Body of pancreas (tissue), 4 donors: ENCODE measurements around the gene TIMP2. TPM values are rescaled to one million over a fixed set of nuclear protein-coding genes. Genes with fewer than 3 reads are reported as not detected.

ENCODE experiments used
- ATAC-seq: fragments of 150-250 bp; one replicate; pipeline ENCODE4 v1.9.1; 2016
- DNase-seq, 4 donors: peaks; one replicate each; pipeline ENCODE4 v3.0.0-alpha.2; 2019
- H3K27ac ChIP-seq, 4 donors: fragments of 200-600 bp; sonication (generic); 1 replicate in 3 of 4; 2 replicates in 1 of 4; pipeline versions ENCODE4 v1.5.1 to v1.6.1; 2016 to 2019; ENCODE audit warnings: mild to moderate bottlenecking in 1 of 4, mixed read lengths in 1 of 4, moderate library complexity in 1 of 4
- H3K27me3 ChIP-seq, 2 donors: fragments of 200-600 bp; sonication (generic); one replicate each; pipeline ENCODE4 v1.6.0; 2016; ENCODE audit warnings: mild to moderate bottlenecking in 1 of 2
- H3K36me3 ChIP-seq, 2 donors: fragments of 200-600 bp; sonication (generic); replicated peaks in 1 of 2; 2 replicates each; pipeline ENCODE4 v1.5.1; 2016; ENCODE audit warnings: low read depth in 2 of 2; ENCODE audit not compliant: insufficient read depth in 1 of 2
- H3K4me1 ChIP-seq: fragments of 200-600 bp; sonication (generic); one replicate; pipeline ENCODE4 v1.6.0; 2016
- H3K4me3 ChIP-seq, 2 donors: fragments of 200-600 bp; sonication (generic); 1 replicate in 1 of 2; 2 replicates in 1 of 2; pipeline ENCODE4 v1.5.1; 2016 to 2019
- H3K9me3 ChIP-seq, 3 donors: fragments of 200-600 bp; sonication (generic); 1 replicate in 2 of 3; 2 replicates in 1 of 3; pipeline ENCODE4 v1.5.1; 2016
- CTCF ChIP-seq, 7 experiments: fragments of 450-650 bp in 4 of 7; fragments of 200-600 bp in 3 of 7; sonication (generic) in 3 of 7; IDR thresholded peaks; one replicate each; pipeline ENCODE4 v1.5.1; 2016 to 2019; ENCODE audit warnings: antibody characterized with exemption in 7 of 7
- POLR2A ChIP-seq, 3 donors: fragments of 450-650 bp; IDR thresholded peaks; one replicate each; pipeline ENCODE4 v1.6.1; 2016; ENCODE audit warnings: antibody characterized with exemption in 3 of 3, mild to moderate bottlenecking in 2 of 3
- WGBS, 2 donors: methylation state at CpG; one replicate each; pipeline ENCODE4 v1.1.5; 2017; 5-methylcytosine and 5-hydroxymethylcytosine counted together
- intact Hi-C: fragments of 100-400 bp; cut with DNase I; formaldehyde crosslinking; loops from one replicate; pipeline ENCODE4 v1.15.1; 2023
- total RNA-seq, 2 donors: library from RNA; depleted of rRNA; stranded (reverse); fragments of >200 nt; gene quantifications; one replicate each; pipeline ENCODE4 v1.1.0, GENCODE V29; 2016

TIMP2 gene
- total RNA-seq: 10 to 100 TPM; 50.1 to 53.7 TPM

- no peaks in the 10 kb centered on the region for H3K36me3 ChIP-seq
- TF ChIP-seq POLR2A (IDR thresholded peaks at IDR 0.05) (peak; percentile 40 to 80 (median 74)), CTCF (IDR thresholded peaks at IDR 0.05) (peak in 6 of 7 experiments; percentile 9 to 45 (median 20))
- DNase-seq (peak; percentile 85 to 91 (median 90)), ATAC-seq (peak; percentile 64)
- H3K27ac ChIP-seq: peak within 1 kb of the TSS; percentile 74 to 93 (median 88)
- peak within 1 kb of the TSS; percentile 59 to 74 for H3K4me3 ChIP-seq
- 1% methylated on average over 39 of the region's 52 CpGs; no CpG with 5 or more reads in 1 of the 2 donors for whole genome bisulfite sequencing, 2 donors
- H3K27me3 ChIP-seq: no peaks in the 10 kb centered on the region
- H3K4me1 ChIP-seq: peaks cover 43% of the 10 kb centered on the region
- no peaks in the 10 kb centered on the region for H3K9me3 ChIP-seq
- intact Hi-C loops: no loop called here
These were observed at the start of gene TIMP2 for GRCh38 chr17:78925234-78925633. Gene TIMP2, minus strand, starts transcription at chr17:78925387. Its CDS starts 299 bp downstream, at chr17:78925088.

GRCh38 chr17:78973792-78974520, 48.8 kb upstream of the TIMP2 start:
- intact Hi-C loops: no loop called here
- 79 to 81% methylated on average over 19 to 23 of the region's 23 CpGs for WGBS, 2 donors
- no peak for DNase-seq
- Histone ChIP-seq H3K4me1 (peaks cover 46% of the 10 kb centered on the region), H3K9me3 (no peaks in the 10 kb centered on the region), H3K36me3 (no peaks in the 10 kb centered on the region), H3K27me3 (no peaks in the 10 kb centered on the region), H3K4me3 (no peak overlapping the region), H3K27ac (no peak overlapping the region)
- TF ChIP-seq POLR2A (IDR thresholded peaks at IDR 0.05): no peak
- TF ChIP-seq CTCF (IDR thresholded peaks at IDR 0.05): no peak
- no peak for ATAC-seq

GRCh38 chr17:78973196-78973595, 48.0 kb upstream of the TIMP2 start:
- TF ChIP-seq POLR2A (IDR thresholded peaks at IDR 0.05) (no peak), CTCF (IDR thresholded peaks at IDR 0.05) (no peak)
- ATAC-seq (no peak), DNase-seq (no peak)
- Histone ChIP-seq H3K4me1 (peaks cover 39% of the 10 kb centered on the region), H3K4me3 (no peak overlapping the region), H3K27me3 (no peaks in the 10 kb centered on the region), H3K9me3 (no peaks in the 10 kb centered on the region), H3K36me3 (no peaks in the 10 kb centered on the region), H3K27ac (no peak overlapping the region)
- whole genome bisulfite sequencing, 2 donors: 72 to 90% methylated on average over 9 to 10 of the region's 11 CpGs
- intact Hi-C loops: no loop called here

- WGBS, 2 donors: 86 to 89% methylated on average over 9 to 15 of the region's 15 CpGs
- no peak for TF ChIP-seq CTCF (IDR thresholded peaks at IDR 0.05)
- no peak for TF ChIP-seq POLR2A (IDR thresholded peaks at IDR 0.05)
- H3K4me3 ChIP-seq: no peak overlapping the region
- H3K27me3 ChIP-seq: no peaks in the 10 kb centered on the region
- H3K4me1 ChIP-seq: peaks cover 33% of the 10 kb centered on the region
- intact Hi-C loops: no loop called here
- DNase-seq (no peak), ATAC-seq (no peak)
- no peaks in the 10 kb centered on the region for H3K36me3 ChIP-seq
- no peaks in the 10 kb centered on the region for H3K9me3 ChIP-seq
- H3K27ac ChIP-seq: no peak overlapping the region
These were observed 47.4 kb upstream of the TIMP2 start for GRCh38 chr17:78972507-78973105.
